ENCODE results near the gene ODF4.

DNA sequence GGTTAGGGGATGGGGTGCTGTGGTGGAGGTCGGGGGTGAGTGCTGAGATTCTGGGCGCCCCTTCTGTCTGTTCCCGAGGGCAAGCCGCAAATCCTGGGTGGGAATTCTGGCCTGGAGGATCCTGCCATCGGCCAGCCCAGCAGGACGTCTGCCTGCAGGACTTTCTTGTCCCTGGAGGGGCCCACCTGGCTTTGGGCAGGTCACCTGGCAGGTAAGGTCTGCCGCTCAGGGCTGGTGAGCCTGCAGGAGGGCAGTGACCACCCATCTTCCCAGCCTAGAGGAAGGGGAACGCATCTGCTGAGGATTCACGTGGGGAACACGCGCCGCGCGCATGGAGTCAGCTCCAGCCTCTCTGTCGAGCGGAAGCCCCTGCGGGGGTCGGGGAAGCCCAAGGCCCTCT is 52.6 kb downstream of the ODF4 start:
- TF ChIP-seq ZNF577 (CRISPR knock-in tag; IDR thresholded peaks at IDR 0.05; ENCODE audit: borderline replicate concordance, low read depth) (no peak), ELF4 (CRISPR knock-in tag; IDR thresholded peaks at IDR 0.05; ENCODE audit: borderline replicate concordance) (no peak), HNF4A (CRISPR knock-in tag; IDR thresholded peaks at IDR 0.05) (no peak)
- TF ChIP-seq, protein P1, sequence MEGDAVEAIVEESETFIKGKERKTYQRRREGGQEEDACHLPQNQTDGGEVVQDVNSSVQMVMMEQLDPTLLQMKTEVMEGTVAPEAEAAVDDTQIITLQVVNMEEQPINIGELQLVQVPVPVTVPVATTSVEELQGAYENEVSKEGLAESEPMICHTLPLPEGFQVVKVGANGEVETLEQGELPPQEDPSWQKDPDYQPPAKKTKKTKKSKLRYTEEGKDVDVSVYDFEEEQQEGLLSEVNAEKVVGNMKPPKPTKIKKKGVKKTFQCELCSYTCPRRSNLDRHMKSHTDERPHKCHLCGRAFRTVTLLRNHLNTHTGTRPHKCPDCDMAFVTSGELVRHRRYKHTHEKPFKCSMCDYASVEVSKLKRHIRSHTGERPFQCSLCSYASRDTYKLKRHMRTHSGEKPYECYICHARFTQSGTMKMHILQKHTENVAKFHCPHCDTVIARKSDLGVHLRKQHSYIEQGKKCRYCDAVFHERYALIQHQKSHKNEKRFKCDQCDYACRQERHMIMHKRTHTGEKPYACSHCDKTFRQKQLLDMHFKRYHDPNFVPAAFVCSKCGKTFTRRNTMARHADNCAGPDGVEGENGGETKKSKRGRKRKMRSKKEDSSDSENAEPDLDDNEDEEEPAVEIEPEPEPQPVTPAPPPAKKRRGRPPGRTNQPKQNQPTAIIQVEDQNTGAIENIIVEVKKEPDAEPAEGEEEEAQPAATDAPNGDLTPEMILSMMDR (CRISPR knock-in tag; IDR thresholded peaks at IDR 0.05): no peak
